Ovary (tissue), 9 donors: ENCODE measurements around the gene USP30. TPM values are rescaled to one million over a fixed set of nuclear protein-coding genes. Genes with fewer than 3 reads are reported as not detected.

Experiments
- DNase-seq, 5 donors: peaks; one replicate each; pipeline ENCODE4 v3.0.0-alpha.2; 2019 to 2020
- H3K27ac ChIP-seq, 2 donors: fragments of 200-600 bp; one replicate each; pipeline versions ENCODE4 v1.5.1 to v1.8.0; 2019 to 2022
- H3K27me3 ChIP-seq: fragments of 200-600 bp; one replicate; pipeline ENCODE4 v1.8.0; 2022
- H3K36me3 ChIP-seq: fragments of 200-600 bp; sonication (generic); one replicate; pipeline ENCODE4 v1.5.1; 2019
- H3K4me1 ChIP-seq: one replicate; pipeline ENCODE4 v1.8.1; 2013; ENCODE audit warnings: mild to moderate bottlenecking, moderate library complexity; ENCODE audit not compliant: insufficient read depth
- H3K4me3 ChIP-seq: fragments of 200-600 bp; sonication (generic); one replicate; pipeline ENCODE4 v1.5.1; 2017
- H3K9me3 ChIP-seq, 2 donors: fragments of 200-600 bp in 1 of 2; sonication (generic) in 1 of 2; one replicate each; pipeline versions ENCODE4 v1.5.1 to v1.8.1; 2013 to 2019; ENCODE audit warnings: mild to moderate bottlenecking in 1 of 2, moderate library complexity in 1 of 2
- CTCF ChIP-seq, 3 donors: fragments of 450-650 bp in 2 of 3; fragments of 200-600 bp in 1 of 3; IDR thresholded peaks; one replicate each; pipeline versions ENCODE4 v1.5.1 to v1.8.0; 2016 to 2022; ENCODE audit warnings: antibody characterized with exemption in 3 of 3, mild to moderate bottlenecking in 1 of 3
- EP300 ChIP-seq: sonication (generic); formaldehyde crosslinking; IDR thresholded peaks from one replicate; pipeline ENCODE4 v1.6.1; 2017; ENCODE audit warnings: antibody characterized with exemption
- POLR2A ChIP-seq: fragments of 450-650 bp; IDR thresholded peaks from one replicate; pipeline ENCODE4 v1.6.1; 2017; ENCODE audit warnings: antibody characterized with exemption, mild to moderate bottlenecking, moderate library complexity
- WGBS, 3 donors: extraction: QIAGEN DNeasy Blood & Tissue Kit in 1 of 3; methylation state at CpG; one replicate each; pipeline versions ENCODE4 v1.1.5 to v1.1.7; 2013 to 2017; 5-methylcytosine and 5-hydroxymethylcytosine counted together
- intact Hi-C, 4 donors: fragments of 100-400 bp; cut with DNase I; formaldehyde crosslinking; loops; one replicate each; pipeline versions ENCODE4 v1.11.0 to v1.15.1; 2022 to 2023
- polyA plus RNA-seq, 2 donors: library from polyadenylated mRNA; stranded (reverse); fragments of 200-250 nt in 1 of 2; fragments of 350-450 nt in 1 of 2; fragmentation: Illumina TruSeq in 1 of 2; extraction: RNeasy Lipid Tissue Mini Kit (QIAGEN cat#74804) in 1 of 2; gene quantifications; one replicate each; pipeline ENCODE4 v1.2.3, GENCODE V29; 2013 to 2014
- total RNA-seq, 7 donors: library from RNA; depleted of rRNA in 2 of 7; stranded (reverse); fragments of >200 nt in 2 of 7; fragmentation: NEBNext Ultra II Directional in 3 of 7; extraction: Animal tissue kit (Norgen Biotek cat#: 25700) in 3 of 7; gene quantifications; one replicate each; pipeline versions ENCODE4 v1.1.0 to v1.2.4, GENCODE V29; 2016 to 2023
- donor health status: DM: no; HTN: no; CAD: no; lungs with moderate emphysema.
- donor health status: DM: no; HTN: no; CAD: no.
- donor health status: Bipolar disorder and iron deficiency.
- donor health status: DM: yes; HTN: yes; CAD: no.
- donor health status: DM: no; HTN: no; CAD: no.
- donor health status: DM: yes; HTN: yes; CAD: no.

Gene USP30
- total and polyA plus RNA-seq, 9 donors: 11.8 to 27.1 (median 21.0) TPM

- intact Hi-C loops: no loop called here
- Histone ChIP-seq H3K27ac (no peak overlapping the region), H3K27me3 (no peaks in the 10 kb centered on the region), H3K4me1 (peaks cover 2% of the 10 kb centered on the region), H3K36me3 (no peaks in the 10 kb centered on the region), H3K9me3 (no peaks in the 10 kb centered on the region), H3K4me3 (no peak overlapping the region)
- TF ChIP-seq EP300 (no peak), POLR2A (no peak), CTCF (IDR thresholded peaks at IDR 0.05) (no peak)
- 47 to 57% (median 57%) methylated on average over 3 of the region's 3 CpGs for WGBS, 3 donors
- no peak for DNase-seq
These were observed 74.4 kb downstream of the USP30 start for GRCh38 chr12:109126784-109127183.

GRCh38 chr12:109127533-109128242, 75.3 kb downstream of the USP30 start:
- WGBS, 3 donors: 93 to 95% (median 94%) methylated on average over 13 of the region's 13 CpGs

GRCh38 chr12:109130297-109131153, 78.1 kb downstream of the USP30 start:
- H3K4me1 ChIP-seq: peaks cover 7% of the 10 kb centered on the region
- TF ChIP-seq POLR2A (no peak), CTCF (IDR thresholded peaks at IDR 0.05) (no peak), EP300 (no peak)
- H3K27ac ChIP-seq: no peak overlapping the region
- H3K36me3 ChIP-seq: no peaks in the 10 kb centered on the region
- H3K4me3 ChIP-seq: no peak overlapping the region
- 84 to 88% (median 84%) methylated on average over 15 of the region's 15 CpGs for WGBS, 3 donors
- intact Hi-C loops: no loop called here
- no peaks in the 10 kb centered on the region for H3K27me3 ChIP-seq
- DNase-seq: no peak
- no peaks in the 10 kb centered on the region for H3K9me3 ChIP-seq

More at GRCh38 chr12:109127533-109128242, 75.3 kb downstream of the USP30 start:
- H3K27me3 ChIP-seq: no peaks in the 10 kb centered on the region
- no peak overlapping the region for H3K4me3 ChIP-seq
- intact Hi-C loops: no loop called here
- no peaks in the 10 kb centered on the region for H3K9me3 ChIP-seq
- H3K4me1 ChIP-seq: peaks cover 2% of the 10 kb centered on the region
- no peaks in the 10 kb centered on the region for H3K36me3 ChIP-seq
- TF ChIP-seq CTCF (IDR thresholded peaks at IDR 0.05): no peak
- no peak for TF ChIP-seq EP300
- no peak for TF ChIP-seq POLR2A
- DNase-seq: no peak
- H3K27ac ChIP-seq: no peak overlapping the region

GRCh38 chr12:109131154-109132050, 79.0 kb downstream of the USP30 start:
- Histone ChIP-seq H3K4me3 (no peak overlapping the region), H3K4me1 (peaks cover 7% of the 10 kb centered on the region), H3K27me3 (no peaks in the 10 kb centered on the region), H3K9me3 (no peaks in the 10 kb centered on the region), H3K36me3 (no peaks in the 10 kb centered on the region), H3K27ac (peak overlapping the region in 1 of 2 donors; percentile 26)
- no peak for DNase-seq
- 39 to 69% (median 43%) methylated on average over 24 of the region's 24 CpGs for WGBS, 3 donors
- TF ChIP-seq CTCF (IDR thresholded peaks at IDR 0.05): no peak
- TF ChIP-seq POLR2A: no peak
- TF ChIP-seq EP300: no peak
- intact Hi-C loops: no loop called here
